Posterior vena cava (tissue), 2 donors: ENCODE data around the gene TSPAN14. TPM values are rescaled to one million over a fixed set of nuclear protein-coding genes. Genes with fewer than 3 reads are reported as not detected.
"Not testable (repeated sequence)": the region's sequence is repeated elsewhere in the genome, so short reads cannot be mapped to it uniquely, and the experiment has no call there.

ENCODE experiments used
- DNase-seq: peaks from one replicate; pipeline ENCODE4 v3.0.0-alpha.2; 2020; ENCODE audit warnings: low spot score
- intact Hi-C, 2 donors: fragments of 100-400 bp; cut with DNase I; formaldehyde crosslinking; loops; one replicate each; pipeline versions ENCODE4 v1.14.1 to v1.14.2; 2022 to 2023
- total RNA-seq, 2 donors: library from RNA; stranded (reverse); fragmentation: NEBNext Ultra II Directional; extraction: Animal tissue kit (Norgen Biotek cat#: 25700); gene quantifications; one replicate each; pipeline ENCODE4 v1.2.1, GENCODE V29; 2021
- donor health status: DM: yes; HTN: yes; CAD: no.
- donor health status: DM: yes; HTN: yes; CAD: no.

The TSPAN14 gene
- total RNA-seq, 2 donors from 2014 or later = 56.6 to 57.4 TPM

- no peak for DNase-seq
- intact Hi-C loops = no loop called here
Observed at GRCh38 chr10:80463868-80464267, 9.8 kb downstream of the TSPAN14 start.

DNA sequence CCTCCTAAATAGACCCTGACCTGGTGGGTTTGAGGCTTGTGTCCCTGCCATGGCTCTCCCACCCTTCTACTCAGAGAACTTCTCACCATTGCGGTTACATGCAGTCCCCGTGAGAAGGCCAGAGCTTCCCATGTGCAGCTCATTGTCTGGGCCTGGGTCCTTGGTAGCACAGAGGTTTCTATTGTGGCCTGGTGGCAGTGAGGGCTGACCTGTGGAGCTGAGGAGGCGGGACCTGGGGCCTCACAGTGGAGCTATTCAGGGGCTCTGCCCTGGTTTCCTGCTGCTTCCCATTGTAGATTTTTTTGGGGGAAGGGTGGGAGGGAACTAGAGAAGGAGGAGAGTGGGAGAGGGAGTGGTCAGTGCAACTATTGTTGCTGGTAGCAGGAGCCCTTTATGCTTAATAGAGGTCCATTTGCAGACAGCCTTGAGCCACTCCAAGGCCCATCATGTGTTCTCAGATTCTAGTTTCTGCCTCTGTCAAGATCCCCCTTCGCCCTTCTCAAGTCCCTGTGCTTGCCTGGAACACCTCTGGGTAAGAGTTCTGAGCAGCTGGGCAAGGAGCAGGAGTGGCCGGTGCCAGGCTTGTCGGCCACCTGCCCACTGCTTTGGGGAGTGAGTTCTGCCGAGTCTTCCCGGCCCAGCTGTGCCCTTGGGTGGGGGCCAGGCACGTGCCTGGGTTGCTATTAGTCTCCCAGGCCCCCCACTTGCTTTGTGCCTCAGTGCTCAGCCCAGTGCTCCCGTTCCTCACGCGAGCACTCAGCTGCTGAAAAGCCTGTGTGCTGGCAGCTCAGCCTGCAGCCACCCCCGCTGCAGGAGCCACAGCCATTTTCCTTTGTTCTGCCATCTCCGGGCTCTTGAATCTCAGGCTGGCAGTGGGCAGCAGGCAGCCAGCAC is 10.7 kb downstream of the TSPAN14 start:
- intact Hi-C loops = no loop called here
- no peak for DNase-seq

DNA sequence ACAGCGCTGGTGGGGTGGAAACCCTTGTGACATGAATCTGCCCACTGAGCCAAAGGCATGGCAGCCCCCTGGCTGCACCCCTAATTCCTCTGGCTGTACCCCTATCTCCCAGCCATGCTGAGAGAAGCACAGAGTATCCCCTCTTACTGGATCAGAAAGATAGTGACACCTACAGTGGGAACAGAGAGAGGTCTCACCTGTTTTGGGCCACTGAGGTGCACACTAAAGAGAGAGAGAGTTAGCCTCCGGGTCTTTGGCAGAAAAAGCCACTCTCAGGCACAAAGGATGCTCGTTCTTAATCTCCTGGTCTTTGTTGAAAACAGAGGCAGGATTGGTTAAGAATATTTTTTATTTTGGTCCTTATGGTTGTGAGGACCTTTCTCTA is 11.3 kb downstream of the TSPAN14 start:
- intact Hi-C loops = no loop called here
- DNase-seq = no peak

- intact Hi-C loops = no loop called here
Observed at GRCh38 chr10:80465839-80466590, 11.9 kb downstream of the TSPAN14 start.

GRCh38 chr10:80466724-80467326 is 12.7 kb downstream of the TSPAN14 start:
- intact Hi-C loops = no loop called here
- DNase-seq = no peak

More at GRCh38 chr10:80465839-80466590, 11.9 kb downstream of the TSPAN14 start:
- DNase-seq = no peak

DNA sequence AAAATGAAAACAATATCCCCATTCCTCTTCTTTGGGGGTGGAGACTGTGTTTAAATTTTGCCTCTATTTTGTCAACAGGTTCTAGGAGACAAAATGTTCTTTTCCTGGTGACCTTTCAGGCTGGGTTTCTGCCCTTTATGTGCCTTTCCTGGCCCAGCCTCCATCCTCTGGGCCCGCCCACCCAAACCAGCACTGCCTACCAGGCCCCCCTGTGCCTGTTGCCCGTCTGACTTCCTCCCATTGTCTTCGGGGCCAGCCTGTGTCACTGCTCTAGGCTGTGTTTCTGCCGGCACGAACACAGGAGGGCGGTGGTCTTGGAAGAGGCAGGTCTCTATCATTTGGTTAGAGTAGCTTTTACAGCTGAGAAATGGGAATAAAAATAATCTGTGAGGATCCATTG is 13.9 kb downstream of the TSPAN14 start:
- peak; percentile 90 for DNase-seq
- intact Hi-C loops = no loop called here

- no peak for DNase-seq
- intact Hi-C loops = no loop called here
Observed at GRCh38 chr10:80468806-80469421, 14.8 kb downstream of the TSPAN14 start.

DNA sequence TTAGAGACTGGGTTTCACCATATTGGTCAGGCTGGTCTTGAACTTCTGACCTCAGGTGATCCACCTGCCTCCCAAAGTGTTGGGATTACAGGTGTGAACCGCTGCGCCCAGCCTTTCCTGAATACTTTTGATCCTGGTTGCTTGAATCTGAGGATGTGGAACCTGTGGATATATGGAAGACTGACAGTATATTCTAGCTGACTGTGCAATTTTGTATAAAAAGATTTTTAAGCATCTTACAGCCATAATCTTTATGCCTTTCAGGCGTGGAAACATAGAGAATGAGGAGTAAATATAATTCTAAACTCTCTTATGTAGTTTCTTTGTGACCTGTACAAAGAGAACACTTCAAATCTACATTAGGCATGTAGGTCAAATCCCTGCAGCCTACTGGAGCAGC is 16.2 kb downstream of the TSPAN14 start:
- intact Hi-C loops = no loop called here
- no peak for DNase-seq

- DNase-seq = no peak
Observed at GRCh38 chr10:80471001-80471400, 16.9 kb downstream of the TSPAN14 start.

DNA sequence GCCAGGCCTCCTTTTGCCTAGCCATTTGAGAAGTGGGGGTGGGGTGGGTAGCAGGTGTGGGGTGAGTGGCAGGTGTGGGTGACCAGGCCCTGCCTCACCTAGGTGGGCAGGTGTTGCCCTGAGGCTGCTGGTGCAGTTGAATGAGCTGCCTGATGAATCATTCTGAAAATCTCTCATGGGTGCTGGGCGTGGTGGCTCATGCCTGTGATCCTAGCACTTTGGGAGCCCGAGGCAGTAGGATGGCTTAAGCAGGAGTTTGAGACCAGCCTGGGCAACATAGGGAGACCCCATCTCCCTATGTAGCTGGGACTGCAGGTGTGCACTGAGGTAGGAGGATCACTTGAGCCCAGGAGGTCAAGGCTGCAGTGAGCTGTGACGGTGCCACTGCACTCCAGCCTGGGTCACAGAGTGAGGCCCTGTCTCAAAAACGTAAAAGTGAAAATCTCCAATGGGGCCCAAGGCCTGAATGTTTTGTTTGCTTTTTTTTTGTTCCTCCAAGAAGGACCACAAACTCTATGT is 17.7 kb downstream of the TSPAN14 start:
- no peak for DNase-seq
- intact Hi-C loops = no loop called here

More at GRCh38 chr10:80471001-80471400, 16.9 kb downstream of the TSPAN14 start:
- intact Hi-C loops = no loop called here

- intact Hi-C loops = no loop called here
- no peak for DNase-seq
Observed at GRCh38 chr10:80472234-80473095, 18.4 kb downstream of the TSPAN14 start.

GRCh38 chr10:80473096-80473657 is 19.1 kb downstream of the TSPAN14 start:
- intact Hi-C loops = no loop called here
- DNase-seq = no peak

DNA sequence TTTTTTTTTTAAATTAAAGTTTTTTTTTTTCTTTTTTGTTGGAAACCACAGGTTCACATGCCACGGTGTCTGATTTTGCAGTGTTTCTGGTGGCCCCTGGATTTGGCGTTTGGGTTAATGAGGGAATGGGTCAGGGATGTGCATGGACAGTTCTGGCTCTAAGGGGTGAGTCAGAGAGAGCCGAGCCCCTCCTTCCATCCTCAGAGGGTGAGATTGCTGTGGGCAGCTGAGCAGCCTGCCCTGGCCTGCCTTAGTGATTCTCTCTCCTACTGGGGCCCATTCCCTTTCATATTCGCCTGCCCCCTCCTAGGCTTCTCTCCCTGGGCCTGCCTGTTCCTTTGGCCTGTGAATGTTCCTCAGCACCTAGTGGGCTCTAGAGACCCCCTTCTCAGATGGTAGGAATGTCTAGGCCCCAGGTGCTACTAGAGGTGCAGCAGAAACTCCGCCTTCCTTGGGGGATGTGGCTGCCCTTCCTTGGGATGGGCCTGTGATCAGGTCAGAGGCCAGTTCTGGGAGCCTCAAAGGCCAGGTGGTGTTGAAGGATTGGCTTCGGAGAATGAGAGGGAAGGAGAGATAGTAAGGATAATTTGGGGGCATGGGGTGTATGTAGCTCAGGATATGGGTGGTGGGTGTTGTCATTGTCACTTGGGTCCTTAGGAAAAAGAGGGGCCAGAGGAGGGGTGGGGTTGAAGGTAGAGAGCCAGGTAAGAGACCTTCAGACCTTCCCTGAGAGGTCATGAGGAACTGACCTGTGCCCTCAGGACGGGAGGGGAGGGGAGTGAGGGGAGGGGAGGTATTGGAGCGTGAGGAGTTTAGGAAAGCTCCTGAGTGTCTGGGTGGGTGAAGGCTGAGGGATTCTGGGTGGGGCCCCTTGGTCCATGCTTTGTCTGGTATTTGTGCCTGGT is 19.8 kb downstream of the TSPAN14 start:
- no peak for DNase-seq
- intact Hi-C loops = no loop called here

- intact Hi-C loops = no loop called here
- DNase-seq = no peak
Observed at GRCh38 chr10:80474597-80474910, 20.4 kb downstream of the TSPAN14 start.

DNA sequence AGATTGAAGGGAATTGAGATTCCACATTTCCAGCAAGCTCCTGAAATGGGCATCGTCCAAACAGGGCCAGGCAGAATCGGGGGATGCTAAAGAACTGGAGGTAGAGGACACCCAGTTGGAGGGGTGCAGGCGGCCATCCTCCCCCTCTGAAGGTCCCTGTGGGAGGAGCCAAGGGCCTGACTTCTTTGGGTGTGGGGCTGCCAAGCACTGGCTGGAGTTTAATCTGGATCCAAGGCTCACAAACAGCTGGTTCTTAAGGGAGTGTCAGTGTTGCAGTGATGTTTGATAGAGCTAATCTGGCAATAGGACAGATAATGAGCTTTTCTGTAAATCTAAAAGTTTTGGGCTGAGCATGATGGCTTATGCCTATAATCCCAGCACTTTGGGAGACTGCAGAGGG is 20.8 kb downstream of the TSPAN14 start:
- DNase-seq = no peak
- intact Hi-C loops = no loop called here

GRCh38 chr10:80475641-80476040 is 21.5 kb downstream of the TSPAN14 start:
- intact Hi-C loops, DNase-seq: not testable (repeated sequence)

GRCh38 chr10:80476685-80477084 is 22.6 kb downstream of the TSPAN14 start:
- intact Hi-C loops = no loop called here
- no peak for DNase-seq
